ENCODE measurements around the gene RACGAP1.

- TF ChIP-seq CTCF (conservative IDR thresholded peaks at IDR 0.05) (no peak), EZH2 (IDR thresholded peaks at IDR 0.05; ENCODE audit: low read depth) (no peak)
Observed at GRCh38 chr12:50061171-50061570, 35.9 kb upstream of the RACGAP1 start.

All from PC-9 (cell line).